IMR-90 (cell line): Measurements from ENCODE around the gene ATP6V1F. TPM values are rescaled to one million over a fixed set of nuclear protein-coding genes. Genes with fewer than 3 reads are reported as not detected.
A peak's percentile ranks its signal among the peaks of the same experiment; 100 is the strongest.

Source experiments
- ATAC-seq: fragments of 200-7000 bp; cut with Tn5 transposase; 2 replicates; pipeline ENCODE4 v1.9.1; 2020; ENCODE audit warnings: low read depth, mild to moderate bottlenecking, moderate library complexity
- BruUV-seq: library from RNA; stranded (reverse); fragments of 400-500 nt; replicated peaks from 2 replicates; lab custom pipeline; 2021; lab: Mats Ljungman, UMichigan
- CTCF ChIA-PET: fragments of 300-600 bp; formaldehyde crosslinking; extraction: SDS; loops from one replicate; lab custom pipeline; 2021; ENCODE audit warnings: antibody characterized with exemption; lab: Yijun Ruan, JAX
- POLR2A ChIA-PET: fragments of 300-600 bp; sonication (Branson Sonifier 250); formaldehyde crosslinking; loops from one replicate; lab custom pipeline; 2022; ENCODE audit warnings: antibody characterized with exemption; ENCODE audit not compliant: unreplicated experiment; lab: Charles Lee
- DNase-seq: peaks from one replicate; pipeline ENCODE4 v3.0.0; 2013
- H2AFZ ChIP-seq: replicated peaks from 2 replicates; pipeline ENCODE3; 2013; ENCODE audit warnings: low read length, mild to moderate bottlenecking; ENCODE audit not compliant: poor library complexity
- H2AK5ac ChIP-seq: 2 replicates; pipeline ENCODE4 v1.6.1; 2013; ENCODE audit warnings: low read depth, low read length, inconsistent platforms
- H2AK9ac ChIP-seq: replicated peaks from 2 replicates; pipeline ENCODE3; 2013; ENCODE audit warnings: mild to moderate bottlenecking, low read depth, low read length, moderate library complexity; ENCODE audit not compliant: poor library complexity
- H2BK120ac ChIP-seq: 2 replicates; pipeline ENCODE4 v1.6.1; 2013; ENCODE audit warnings: low read depth, low read length, inconsistent platforms
- H2BK15ac ChIP-seq: 3 replicates; pipeline ENCODE4 v1.6.1; 2013; ENCODE audit warnings: low read depth, low read length, inconsistent platforms
- H2BK20ac ChIP-seq: 2 replicates; pipeline ENCODE4 v1.6.1; 2013; ENCODE audit warnings: low read depth, mild to moderate bottlenecking, inconsistent platforms, low read length, moderate library complexity
- H2BK5ac ChIP-seq: 2 replicates; pipeline ENCODE4 v1.6.1; 2013; ENCODE audit warnings: mild to moderate bottlenecking, low read depth, low read length, inconsistent platforms; ENCODE audit not compliant: poor library complexity, severe bottlenecking
- H3K14ac ChIP-seq: replicated peaks from 2 replicates; pipeline ENCODE4 v1.6.1; 2013; ENCODE audit warnings: low read depth, low read length, inconsistent platforms
- H3K18ac ChIP-seq: 2 replicates; pipeline ENCODE4 v1.6.1; 2013; ENCODE audit warnings: low read depth, low read length, control low read depth
- H3K23ac ChIP-seq: 2 replicates; pipeline ENCODE4 v1.6.1; 2013; ENCODE audit warnings: low read depth, low read length, inconsistent platforms
- H3K27ac ChIP-seq: 2 replicates; pipeline ENCODE4 v1.5.1; 2013; ENCODE audit warnings: mild to moderate bottlenecking, control low read depth, low read length; ENCODE audit not compliant: insufficient read depth
- H3K27me3 ChIP-seq: 2 replicates; pipeline ENCODE4 v1.6.1; 2013; ENCODE audit warnings: low read length; ENCODE audit not compliant: control insufficient read depth, insufficient read depth
- H3K36me3 ChIP-seq: 2 replicates; pipeline ENCODE4 v1.6.1; 2013; ENCODE audit warnings: low read length, mixed read lengths; ENCODE audit not compliant: control insufficient read depth, insufficient read depth
- H3K4ac ChIP-seq: 2 replicates; pipeline ENCODE4 v1.6.1; 2013; ENCODE audit warnings: low read depth, low read length, inconsistent platforms
- H3K4me1 ChIP-seq: 2 replicates; pipeline ENCODE4 v1.6.1; 2013; ENCODE audit warnings: low read length, mixed read lengths; ENCODE audit not compliant: control insufficient read depth, insufficient read depth
- H3K4me2 ChIP-seq: 2 replicates; pipeline ENCODE4 v1.6.1; 2013; ENCODE audit warnings: low read depth, mild to moderate bottlenecking, control low read depth, low read length, moderate library complexity
- H3K4me3 ChIP-seq: 2 replicates; pipeline ENCODE4 v1.5.1; 2013; ENCODE audit warnings: low read depth, mild to moderate bottlenecking, control low read depth, low read length, moderate library complexity; ENCODE audit not compliant: insufficient read depth
- H3K56ac ChIP-seq: 2 replicates; pipeline ENCODE4 v1.6.1; 2013; ENCODE audit warnings: low read length, inconsistent platforms; ENCODE audit not compliant: insufficient read depth; ENCODE audit errors: extremely low read depth
- H3K79me1 ChIP-seq, 2 experiments: 2 replicates each; pipeline ENCODE4 v1.6.1; 2013; ENCODE audit warnings: low read length in 2 of 2, inconsistent platforms in 1 of 2, low read depth in 1 of 2
- H3K9ac ChIP-seq: 2 replicates; pipeline ENCODE4 v1.6.1; 2013; ENCODE audit warnings: low read depth, low read length, control low read depth
- H3K9me1 ChIP-seq: 2 replicates; pipeline ENCODE4 v1.6.1; 2013; ENCODE audit warnings: low read length, inconsistent platforms; ENCODE audit not compliant: insufficient read depth
- H3K9me3 ChIP-seq: 2 replicates; pipeline ENCODE4 v1.6.1; 2013; ENCODE audit warnings: low read length; ENCODE audit not compliant: control insufficient read depth, insufficient read depth
- H4K20me1 ChIP-seq: 2 replicates; pipeline ENCODE4 v1.6.1; 2013; ENCODE audit warnings: low read length, inconsistent platforms; ENCODE audit not compliant: insufficient read depth
- H4K5ac ChIP-seq: 2 replicates; pipeline ENCODE4 v1.6.1; 2013; ENCODE audit warnings: mild to moderate bottlenecking, low read depth, low read length, control low read depth
- H4K8ac ChIP-seq, 2 experiments: 2 replicates each; pipeline ENCODE4 v1.6.1; 2013; ENCODE audit warnings: low read depth in 2 of 2, low read length in 2 of 2, control low read depth in 1 of 2, inconsistent platforms in 1 of 2
- H4K91ac ChIP-seq: 2 replicates; pipeline ENCODE4 v1.6.1; 2013; ENCODE audit warnings: low read depth, low read length, inconsistent platforms; ENCODE audit not compliant: insufficient read depth
- CEBPB ChIP-seq: IDR thresholded peaks from 2 replicates; pipeline ENCODE4 v1.6.1; 2012; ENCODE audit warnings: low read depth, low read length, improper control_type of control experiment
- CHD1 ChIP-seq: IDR thresholded peaks from 2 replicates; pipeline ENCODE4 v1.6.1; 2012; ENCODE audit warnings: low read depth, low read length, improper control_type of control experiment
- FOS ChIP-seq: fragments of 150-350 bp; IDR thresholded peaks from 2 replicates; pipeline ENCODE4 v1.6.1; 2016; ENCODE audit warnings: low read depth, low read length
- MAFK ChIP-seq: IDR thresholded peaks from 2 replicates; pipeline ENCODE4 v1.6.1; 2012; ENCODE audit warnings: low read depth, low read length, improper control_type of control experiment
- MAZ ChIP-seq: IDR thresholded peaks from 2 replicates; pipeline ENCODE4 v1.6.1; 2012; ENCODE audit warnings: low read depth, mild to moderate bottlenecking, low read length, improper control_type of control experiment, moderate library complexity, borderline replicate concordance
- MXI1 ChIP-seq: IDR thresholded peaks from 2 replicates; pipeline ENCODE4 v1.6.1; 2012; ENCODE audit warnings: low read depth, mild to moderate bottlenecking, low read length, moderate library complexity, borderline replicate concordance
- POLR2A ChIP-seq: IDR thresholded peaks from 2 replicates; pipeline ENCODE4 v1.6.1; 2012; ENCODE audit warnings: mild to moderate bottlenecking, low read depth, low read length
- RAD21 ChIP-seq: IDR thresholded peaks from 2 replicates; pipeline ENCODE4 v1.6.1; 2012; ENCODE audit warnings: low read length, improper control_type of control experiment
- RCOR1 ChIP-seq: IDR thresholded peaks from 2 replicates; pipeline ENCODE4 v1.6.1; 2012; ENCODE audit warnings: mild to moderate bottlenecking, low read length, improper control_type of control experiment; ENCODE audit not compliant: insufficient replicate concordance
- SMC3 ChIP-seq: fragments of 150-350 bp; IDR thresholded peaks from 2 replicates; pipeline ENCODE4 v1.6.1; 2016; ENCODE audit warnings: low read depth, mild to moderate bottlenecking, antibody characterized with exemption, low read length, moderate library complexity
- WGBS, 2 experiments: methylation state at CpG; one replicate each; pipeline versions ENCODE4 v1.1.5 to v1.1.7; 2013; ENCODE audit warnings: missing lambda C conversion rate in 2 of 2; ENCODE audit not compliant: insufficient read length in 1 of 2; ENCODE audit errors: extremely low coverage in 2 of 2; 5-methylcytosine and 5-hydroxymethylcytosine counted together
- dilution Hi-C: fragments of 300-500 bp; cut with HindIII; formaldehyde crosslinking; loops from one replicate; pipeline ENCODE4 v1.14.3; 2018; ENCODE audit warnings: low sequenced_read_pairs; ENCODE audit not compliant: unreplicated experiment
- in situ Hi-C: fragments of 300-500 bp; cut with MboI; formaldehyde crosslinking; loops from 3 replicates; pipeline ENCODE4 v1.14.3; 2019; ENCODE audit warnings: low sequenced_read_pairs, inconsistent platforms, mixed read lengths
- intact Hi-C: fragments of 100-400 bp; cut with micrococcal nuclease; formaldehyde crosslinking; loops from 2 replicates; pipeline ENCODE4 v1.10.0; 2022
- polyA plus RNA-seq, 3 experiments: library from polyadenylated mRNA; depleted of rRNA; stranded (reverse); fragments of >200 nt; gene quantifications; 2 replicates each; pipeline ENCODE4 v1.2.3, GENCODE V29; 2012; ENCODE audit warnings: low replicate concordance in 1 of 3
- total RNA-seq: library from RNA; depleted of rRNA; stranded (reverse); fragments of >200 nt; gene quantifications from 2 replicates; pipeline ENCODE4 v1.2.3, GENCODE V29; 2012
- TF ChIP-seq, protein P1 (sequence below): fragments of 150-350 bp; IDR thresholded peaks from 2 replicates; pipeline ENCODE4 v1.6.1; 2016; ENCODE audit warnings: low read depth, mild to moderate bottlenecking, low read length, moderate library complexity, borderline replicate concordance
- TF ChIP-seq, protein P2 (sequence below): conservative IDR thresholded peaks from 2 replicates; pipeline ENCODE4 v1.5.1; 2012; ENCODE audit warnings: mild to moderate bottlenecking, low read depth, low read length, improper control_type of control experiment

The ATP6V1F gene
- total and polyA plus RNA-seq, 2 of the 4 experiments (the other 2 are of a cell fraction), result 104 to 321 TPM

DNA sequence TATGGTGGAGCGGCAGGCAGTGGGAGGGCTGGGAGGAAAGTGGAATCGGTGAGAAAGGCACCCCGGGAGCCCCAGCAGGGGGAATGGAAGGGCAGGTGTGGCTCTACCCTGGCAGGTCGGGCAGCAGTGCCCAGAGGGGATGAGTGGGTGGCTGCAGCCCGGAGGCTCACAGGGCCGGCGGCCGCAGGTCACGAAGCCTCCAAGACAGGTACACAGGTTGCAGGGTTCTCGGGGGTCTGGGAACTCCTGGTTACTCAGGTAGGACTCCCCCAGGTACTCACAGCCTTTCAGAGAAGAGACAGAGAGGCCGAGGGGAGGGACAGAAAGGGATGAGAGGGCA is 26.1 kb downstream of the ATP6V1F start:
- in situ Hi-C loops, result loop anchor here (25.0 kb wide), 1 partner anchor 426 kb away; the partner anchor contains the start of gene HILPDA
- Histone ChIP-seq H3K4me1 (no peaks in the 10 kb centered on the region), H3K23ac (no peak overlapping the region), H2AK9ac (no peak overlapping the region), H3K79me1 (no peaks in the 10 kb centered on the region), H3K27ac (no peak overlapping the region), H4K91ac (no peak overlapping the region), H3K36me3 (no peaks in the 10 kb centered on the region), H4K8ac (no peak overlapping the region), H2BK20ac (no peak overlapping the region), H3K56ac (no peak overlapping the region), H3K9me1 (no peaks in the 10 kb centered on the region), H2BK5ac (peak overlapping the region; percentile 95), H2BK15ac (no peak overlapping the region), H3K9ac (no peak overlapping the region), H2AK5ac (no peak overlapping the region), H2AFZ (no peak overlapping the region), H3K4me3 (no peak overlapping the region), H4K5ac (no peak overlapping the region), H3K4ac (no peak overlapping the region), H3K27me3 (peaks cover 16% of the 10 kb centered on the region), H3K4me2 (no peak overlapping the region), H3K18ac (no peak overlapping the region), H3K14ac (no peak overlapping the region), H3K9me3 (no peaks in the 10 kb centered on the region), H4K20me1 (peaks cover 4% of the 10 kb centered on the region; the same call in 1 of the 2 replicates), H2BK120ac (no peak overlapping the region)
- WGBS, 2 experiments, result 89% methylated on average over 7 of the region's 11 CpGs; no CpG with 5 or more reads in 1 of the 2 experiments
- ATAC-seq (no peak), DNase-seq (no peak)
- POLR2A ChIA-PET, result no interaction called here
- CTCF ChIA-PET, result no interaction called here
- no TSS peak for BruUV-seq
- intact Hi-C loops, result no loop called here
- TF ChIP-seq, protein P1, sequence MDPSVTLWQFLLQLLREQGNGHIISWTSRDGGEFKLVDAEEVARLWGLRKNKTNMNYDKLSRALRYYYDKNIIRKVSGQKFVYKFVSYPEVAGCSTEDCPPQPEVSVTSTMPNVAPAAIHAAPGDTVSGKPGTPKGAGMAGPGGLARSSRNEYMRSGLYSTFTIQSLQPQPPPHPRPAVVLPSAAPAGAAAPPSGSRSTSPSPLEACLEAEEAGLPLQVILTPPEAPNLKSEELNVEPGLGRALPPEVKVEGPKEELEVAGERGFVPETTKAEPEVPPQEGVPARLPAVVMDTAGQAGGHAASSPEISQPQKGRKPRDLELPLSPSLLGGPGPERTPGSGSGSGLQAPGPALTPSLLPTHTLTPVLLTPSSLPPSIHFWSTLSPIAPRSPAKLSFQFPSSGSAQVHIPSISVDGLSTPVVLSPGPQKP, result no peak
- TF ChIP-seq, protein P2, sequence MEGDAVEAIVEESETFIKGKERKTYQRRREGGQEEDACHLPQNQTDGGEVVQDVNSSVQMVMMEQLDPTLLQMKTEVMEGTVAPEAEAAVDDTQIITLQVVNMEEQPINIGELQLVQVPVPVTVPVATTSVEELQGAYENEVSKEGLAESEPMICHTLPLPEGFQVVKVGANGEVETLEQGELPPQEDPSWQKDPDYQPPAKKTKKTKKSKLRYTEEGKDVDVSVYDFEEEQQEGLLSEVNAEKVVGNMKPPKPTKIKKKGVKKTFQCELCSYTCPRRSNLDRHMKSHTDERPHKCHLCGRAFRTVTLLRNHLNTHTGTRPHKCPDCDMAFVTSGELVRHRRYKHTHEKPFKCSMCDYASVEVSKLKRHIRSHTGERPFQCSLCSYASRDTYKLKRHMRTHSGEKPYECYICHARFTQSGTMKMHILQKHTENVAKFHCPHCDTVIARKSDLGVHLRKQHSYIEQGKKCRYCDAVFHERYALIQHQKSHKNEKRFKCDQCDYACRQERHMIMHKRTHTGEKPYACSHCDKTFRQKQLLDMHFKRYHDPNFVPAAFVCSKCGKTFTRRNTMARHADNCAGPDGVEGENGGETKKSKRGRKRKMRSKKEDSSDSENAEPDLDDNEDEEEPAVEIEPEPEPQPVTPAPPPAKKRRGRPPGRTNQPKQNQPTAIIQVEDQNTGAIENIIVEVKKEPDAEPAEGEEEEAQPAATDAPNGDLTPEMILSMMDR, result no peak
- TF ChIP-seq MXI1 (no peak), RAD21 (no peak), MAFK (no peak), MAZ (no peak), FOS (no peak), CHD1 (no peak), POLR2A (no peak), SMC3 (no peak), RCOR1 (no peak), CEBPB (no peak)
- dilution Hi-C loops, result no loop called here
